ENCODE data around the gene TUBAL3. TPM values are rescaled to one million over a fixed set of nuclear protein-coding genes. Genes with fewer than 3 reads are reported as not detected.
"Not testable (repeated sequence)": the region's sequence is repeated elsewhere in the genome, so short reads cannot be mapped to it uniquely, and the experiment has no call there.

Gene TUBAL3
- total RNA-seq, 1 experiment from 2014 or later, result not detected

DNA sequence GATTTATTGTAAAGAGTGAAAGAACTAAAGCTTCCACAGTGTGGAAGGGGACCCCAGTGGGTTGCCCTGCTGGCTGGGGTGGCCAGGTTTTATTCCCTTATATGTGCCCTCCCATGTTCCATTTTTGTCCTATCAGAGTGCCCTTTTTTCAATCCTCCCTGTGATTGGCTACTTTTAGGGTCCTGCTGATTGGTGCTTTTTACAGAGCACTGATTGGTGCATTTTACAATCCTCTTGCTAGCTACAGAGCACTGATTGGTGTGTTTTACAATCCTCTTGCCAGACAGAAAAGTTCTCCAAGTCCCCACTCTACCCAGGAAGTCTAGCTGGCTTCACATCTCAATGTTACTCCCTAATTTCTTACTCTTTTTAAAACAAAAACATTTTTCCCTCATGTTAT is 6.2 kb upstream of the TUBAL3 start:
- DNase-seq; H3K4me3 ChIP-seq (ENCODE audit: insufficient read depth, low read depth, low read length): not testable (repeated sequence)

GRCh38 chr10:5406918-5407317 is 2.3 kb upstream of the TUBAL3 start:
- Histone ChIP-seq H3K4me3 (ENCODE audit: insufficient read depth, low read depth, low read length) (no peak overlapping the region), H3K36me3 (replicated peaks; ENCODE audit: control insufficient read depth, insufficient read depth, low read length) (no peaks in the 10 kb centered on the region), H3K27me3 (ENCODE audit: control insufficient read depth, insufficient read depth, low read length) (no peaks in the 10 kb centered on the region)
- no peak for DNase-seq

More for the DNA sequence above, 6.2 kb upstream of the TUBAL3 start:
- H3K36me3 ChIP-seq (replicated peaks; ENCODE audit: control insufficient read depth, insufficient read depth, low read length); H3K27me3 ChIP-seq (ENCODE audit: control insufficient read depth, insufficient read depth, low read length): not testable (repeated sequence)

- no peak for DNase-seq
- H3K36me3 ChIP-seq (replicated peaks; ENCODE audit: control insufficient read depth, insufficient read depth, low read length), result no peaks in the 10 kb centered on the region
- H3K4me3 ChIP-seq (ENCODE audit: insufficient read depth, low read depth, low read length), result no peak overlapping the region
- no peaks in the 10 kb centered on the region for H3K27me3 ChIP-seq (ENCODE audit: control insufficient read depth, insufficient read depth, low read length)
Measured at GRCh38 chr10:5402798-5403197, 1.8 kb downstream of the TUBAL3 start.

DNA sequence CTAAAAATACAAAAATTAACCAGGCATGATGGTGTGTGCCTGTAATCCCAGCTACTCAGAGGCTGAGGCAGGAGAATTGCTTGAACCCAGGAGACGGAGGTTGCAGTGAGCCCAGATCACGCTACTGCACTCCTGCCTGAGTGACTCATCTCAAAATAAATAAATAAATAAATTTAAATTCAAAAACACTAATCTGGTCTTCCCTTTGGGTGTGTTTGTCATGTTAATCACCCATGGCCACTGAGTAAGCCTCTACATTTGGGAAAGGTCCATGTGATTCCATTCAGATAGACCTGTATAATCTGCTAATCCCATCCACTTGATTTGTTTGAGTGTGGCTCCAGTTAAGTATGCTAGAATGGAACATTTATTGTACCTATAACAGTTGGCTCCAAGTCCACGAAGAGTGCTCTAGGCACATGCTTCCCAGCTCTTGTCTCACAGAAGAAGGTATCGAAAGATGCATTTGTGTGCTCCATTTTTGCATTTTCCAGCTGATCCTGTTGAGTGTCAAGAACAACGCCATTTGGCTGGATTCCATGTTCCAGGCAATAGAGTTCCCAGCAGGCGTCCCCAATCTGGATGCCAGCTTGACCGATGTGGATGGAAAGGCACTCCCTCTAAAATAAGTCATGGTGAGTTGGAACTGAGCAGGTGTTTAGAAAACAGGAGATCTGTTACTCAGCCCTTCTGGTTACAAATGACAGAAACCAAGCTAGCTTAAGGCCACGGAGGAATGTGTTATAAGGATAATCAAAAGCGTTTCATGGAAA is 4.0 kb downstream of the TUBAL3 start:
- DNase-seq, result no peak
- Histone ChIP-seq H3K36me3 (replicated peaks; ENCODE audit: control insufficient read depth, insufficient read depth, low read length) (no peaks in the 10 kb centered on the region), H3K27me3 (ENCODE audit: control insufficient read depth, insufficient read depth, low read length) (no peaks in the 10 kb centered on the region), H3K4me3 (ENCODE audit: insufficient read depth, low read depth, low read length) (no peak overlapping the region)

- H3K4me3 ChIP-seq (ENCODE audit: insufficient read depth, low read depth, low read length), result no peak overlapping the region
- no peaks in the 10 kb centered on the region for H3K36me3 ChIP-seq (replicated peaks; ENCODE audit: control insufficient read depth, insufficient read depth, low read length)
- no peak for DNase-seq
- H3K27me3 ChIP-seq (ENCODE audit: control insufficient read depth, insufficient read depth, low read length), result no peaks in the 10 kb centered on the region
Measured at GRCh38 chr10:5399332-5399731, 5.3 kb downstream of the TUBAL3 start.

- Histone ChIP-seq H3K36me3 (replicated peaks; ENCODE audit: control insufficient read depth, insufficient read depth, low read length) (no peaks in the 10 kb centered on the region), H3K27me3 (ENCODE audit: control insufficient read depth, insufficient read depth, low read length) (no peaks in the 10 kb centered on the region), H3K4me3 (ENCODE audit: insufficient read depth, low read depth, low read length) (no peak overlapping the region)
- DNase-seq, result no peak
Measured at GRCh38 chr10:5396556-5397300, 7.9 kb downstream of the TUBAL3 start.

GRCh38 chr10:5395168-5395567 is 9.5 kb downstream of the TUBAL3 start:
- Histone ChIP-seq H3K36me3 (replicated peaks; ENCODE audit: control insufficient read depth, insufficient read depth, low read length) (no peaks in the 10 kb centered on the region), H3K27me3 (ENCODE audit: control insufficient read depth, insufficient read depth, low read length) (no peaks in the 10 kb centered on the region), H3K4me3 (ENCODE audit: insufficient read depth, low read depth, low read length) (no peak overlapping the region)
- no peak for DNase-seq

- Histone ChIP-seq H3K27me3 (ENCODE audit: control insufficient read depth, insufficient read depth, low read length) (no peaks in the 10 kb centered on the region), H3K4me3 (ENCODE audit: insufficient read depth, low read depth, low read length) (no peak overlapping the region), H3K36me3 (replicated peaks; ENCODE audit: control insufficient read depth, insufficient read depth, low read length) (no peaks in the 10 kb centered on the region)
- no peak for DNase-seq
Measured at GRCh38 chr10:5393529-5393928, 11.1 kb downstream of the TUBAL3 start.

DNA sequence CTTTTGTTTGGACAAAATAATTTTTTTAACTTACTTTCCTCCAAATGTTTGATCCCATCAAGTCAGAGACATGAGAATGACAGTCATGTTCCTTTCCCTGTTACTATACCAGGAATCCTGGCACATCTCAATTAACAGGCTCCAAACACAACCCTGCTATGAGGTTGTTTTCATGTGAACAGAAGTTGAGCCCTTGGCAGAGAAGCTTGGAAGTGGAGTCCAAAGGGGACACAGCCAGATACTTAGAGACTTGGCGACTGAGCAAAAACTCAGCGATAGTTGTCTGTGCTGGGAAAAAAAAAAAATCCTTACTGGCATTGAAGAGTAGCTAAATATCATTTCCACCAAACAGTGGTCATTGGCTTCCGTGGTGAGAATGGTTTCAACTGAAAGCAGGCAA is 12.8 kb downstream of the TUBAL3 start:
- Histone ChIP-seq H3K4me3 (ENCODE audit: insufficient read depth, low read depth, low read length) (no peak overlapping the region), H3K27me3 (ENCODE audit: control insufficient read depth, insufficient read depth, low read length) (no peaks in the 10 kb centered on the region), H3K36me3 (replicated peaks; ENCODE audit: control insufficient read depth, insufficient read depth, low read length) (no peaks in the 10 kb centered on the region)
- DNase-seq, result no peak

GRCh38 chr10:5390607-5391205 is 13.9 kb downstream of the TUBAL3 start:
- Histone ChIP-seq H3K36me3 (replicated peaks; ENCODE audit: control insufficient read depth, insufficient read depth, low read length) (no peaks in the 10 kb centered on the region), H3K4me3 (ENCODE audit: insufficient read depth, low read depth, low read length) (no peak overlapping the region), H3K27me3 (ENCODE audit: control insufficient read depth, insufficient read depth, low read length) (no peaks in the 10 kb centered on the region)
- no peak for DNase-seq

GRCh38 chr10:5387169-5387568 is 17.5 kb downstream of the TUBAL3 start:
- Histone ChIP-seq H3K4me3 (ENCODE audit: insufficient read depth, low read depth, low read length) (no peak overlapping the region), H3K36me3 (replicated peaks; ENCODE audit: control insufficient read depth, insufficient read depth, low read length) (no peaks in the 10 kb centered on the region), H3K27me3 (ENCODE audit: control insufficient read depth, insufficient read depth, low read length) (no peaks in the 10 kb centered on the region)
- no peak for DNase-seq

DNA sequence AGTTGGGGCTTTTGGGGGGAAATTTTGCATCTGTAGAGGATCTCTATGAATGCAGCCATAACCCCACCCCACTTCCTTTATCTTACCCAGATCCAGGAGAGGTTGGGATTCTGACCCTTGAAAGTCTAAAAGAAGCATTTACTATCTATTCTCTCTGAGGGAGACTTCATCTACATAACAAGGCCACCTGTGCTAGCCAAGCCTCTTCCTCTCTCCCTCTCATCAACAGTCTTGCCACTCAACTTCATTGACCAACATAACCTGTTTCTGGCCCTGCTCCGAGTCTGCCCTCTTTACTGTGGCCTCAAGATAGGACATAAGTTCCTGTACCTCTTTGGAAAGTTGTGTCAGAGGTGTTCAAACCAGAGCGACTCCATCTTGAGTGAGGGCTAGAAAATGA is 19.4 kb downstream of the TUBAL3 start:
- no peaks in the 10 kb centered on the region for H3K36me3 ChIP-seq (replicated peaks; ENCODE audit: control insufficient read depth, insufficient read depth, low read length)
- no peak overlapping the region for H3K4me3 ChIP-seq (ENCODE audit: insufficient read depth, low read depth, low read length)
- no peak for DNase-seq
- no peaks in the 10 kb centered on the region for H3K27me3 ChIP-seq (ENCODE audit: control insufficient read depth, insufficient read depth, low read length)

- no peak for DNase-seq
- H3K27me3 ChIP-seq (ENCODE audit: control insufficient read depth, insufficient read depth, low read length), result no peaks in the 10 kb centered on the region
- no peak overlapping the region for H3K4me3 ChIP-seq (ENCODE audit: insufficient read depth, low read depth, low read length)
- no peaks in the 10 kb centered on the region for H3K36me3 ChIP-seq (replicated peaks; ENCODE audit: control insufficient read depth, insufficient read depth, low read length)
Measured at GRCh38 chr10:5381187-5381586, 23.4 kb downstream of the TUBAL3 start.

DNA sequence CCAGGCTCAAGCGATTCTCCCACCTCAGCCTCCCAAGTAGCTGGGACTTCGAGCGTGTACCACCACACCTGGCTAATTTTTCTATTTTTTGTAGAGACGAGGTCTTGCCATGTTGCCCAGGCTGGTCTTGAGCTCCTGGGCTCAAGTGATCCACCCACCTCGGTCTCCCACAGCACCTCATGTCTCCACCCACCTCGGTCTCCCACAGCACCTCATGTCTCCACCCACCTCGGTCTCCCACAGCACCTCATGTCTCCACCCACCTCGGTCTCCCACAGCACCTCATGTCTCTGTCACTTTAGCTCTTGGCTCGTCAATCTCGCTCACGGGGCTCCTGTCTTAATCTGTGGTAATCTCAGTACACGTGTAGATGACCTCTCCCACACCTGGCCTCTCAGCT is 24.2 kb downstream of the TUBAL3 start:
- not testable (repeated sequence) for H3K36me3 ChIP-seq (replicated peaks; ENCODE audit: control insufficient read depth, insufficient read depth, low read length); DNase-seq; H3K27me3 ChIP-seq (ENCODE audit: control insufficient read depth, insufficient read depth, low read length); H3K4me3 ChIP-seq (ENCODE audit: insufficient read depth, low read depth, low read length)

DNA sequence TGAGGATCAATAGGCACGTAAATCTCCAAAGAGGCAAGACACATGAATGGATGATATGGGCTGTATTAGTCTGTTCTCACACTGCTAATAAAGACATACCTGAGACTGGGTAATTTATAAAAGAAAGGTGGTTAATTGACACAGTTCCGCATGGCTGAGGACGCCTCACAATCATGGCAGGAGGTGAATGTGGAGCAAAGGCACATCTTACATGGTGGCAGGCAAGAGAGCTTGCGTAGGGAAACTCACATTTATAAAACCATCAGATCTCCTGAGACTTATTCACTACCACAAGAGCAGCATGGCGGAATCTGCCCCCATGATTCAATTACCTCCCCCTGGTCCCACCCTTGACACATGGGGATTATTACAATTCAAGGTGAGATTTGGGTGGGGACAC is 25.4 kb downstream of the TUBAL3 start:
- not testable (repeated sequence) for H3K27me3 ChIP-seq (ENCODE audit: control insufficient read depth, insufficient read depth, low read length); H3K4me3 ChIP-seq (ENCODE audit: insufficient read depth, low read depth, low read length); DNase-seq; H3K36me3 ChIP-seq (replicated peaks; ENCODE audit: control insufficient read depth, insufficient read depth, low read length)

All from H7 (cell line).